OCI-LY7 (cell line): Measurements from ENCODE around the gene ZNF513. TPM values are rescaled to one million over a fixed set of nuclear protein-coding genes. Genes with fewer than 3 reads are reported as not detected.

Experiments used
- BruUV-seq: library from RNA; stranded (reverse); fragments of 400-500 nt; replicated peaks from 2 replicates; lab custom pipeline; 2021; lab: Mats Ljungman, UMichigan
- CTCF ChIA-PET: fragments of 300-600 bp; sonication (Branson Sonifier 250); formaldehyde crosslinking; loops from one replicate; lab custom pipeline; 2022; ENCODE audit warnings: antibody characterized with exemption; ENCODE audit not compliant: unreplicated experiment; lab: Charles Lee
- POLR2A ChIA-PET: fragments of 300-600 bp; sonication (Branson Sonifier 250); formaldehyde crosslinking; loops from one replicate; lab custom pipeline; 2022; ENCODE audit warnings: antibody characterized with exemption; lab: Charles Lee
- DNase-seq: peaks from one replicate; pipeline ENCODE4 v3.0.0-alpha.2; 2015; ENCODE audit warnings: low spot score
- H2AFZ ChIP-seq: fragments of 200-600 bp; sonication (generic), shearing (Covaris generic); 2 replicates; pipeline ENCODE4 v1.6.1; 2014; ENCODE audit warnings: mild to moderate bottlenecking, antibody characterized with exemption, low read length, moderate library complexity
- H3K27ac ChIP-seq: fragments of 200-600 bp; sonication (generic); 2 replicates; pipeline ENCODE4 v1.5.1; 2014; ENCODE audit warnings: mixed run types, low read depth, mild to moderate bottlenecking, moderate library complexity, low read length, inconsistent platforms; ENCODE audit not compliant: poor library complexity, severe bottlenecking
- H3K36me3 ChIP-seq: fragments of 200-600 bp; sonication (generic); 2 replicates; pipeline ENCODE4 v1.6.1; 2014; ENCODE audit warnings: mild to moderate bottlenecking, antibody characterized with exemption, low read length, moderate library complexity, mixed read lengths; ENCODE audit not compliant: insufficient read depth
- H3K4me1 ChIP-seq: fragments of 200-600 bp; sonication (generic); 2 replicates; pipeline ENCODE4 v1.5.1; 2014; ENCODE audit warnings: mild to moderate bottlenecking, low read length; ENCODE audit not compliant: insufficient read depth, poor library complexity, severe bottlenecking
- H3K4me2 ChIP-seq: fragments of 200-600 bp; sonication (generic); 2 replicates; pipeline ENCODE4 v1.6.1; 2014; ENCODE audit warnings: mild to moderate bottlenecking, low read length
- H3K4me3 ChIP-seq: fragments of 200-600 bp; sonication (generic); 2 replicates; pipeline ENCODE4 v1.5.1; 2014; ENCODE audit warnings: mild to moderate bottlenecking, low read depth, low read length; ENCODE audit not compliant: poor library complexity, severe bottlenecking
- H3K79me2 ChIP-seq: fragments of 200-600 bp; sonication (generic); 2 replicates; pipeline ENCODE4 v1.6.1; 2016; ENCODE audit warnings: low read depth, mild to moderate bottlenecking, low read length, moderate library complexity, mixed read lengths; ENCODE audit not compliant: insufficient read depth
- H3K9me2 ChIP-seq: fragments of 200-600 bp; sonication (generic); 2 replicates; pipeline ENCODE4 v1.6.1; 2016; ENCODE audit warnings: mild to moderate bottlenecking, low read length, mixed read lengths; ENCODE audit not compliant: insufficient read depth
- H3K9me3 ChIP-seq: fragments of 200-600 bp; sonication (generic); 2 replicates; pipeline ENCODE4 v1.6.1; 2014; ENCODE audit warnings: mild to moderate bottlenecking, mixed run types, low read length, mixed read lengths
- H4K20me1 ChIP-seq: fragments of 200-600 bp; sonication (generic); 2 replicates; pipeline ENCODE4 v1.6.1; 2014; ENCODE audit warnings: mild to moderate bottlenecking, antibody characterized with exemption, low read length, moderate library complexity, mixed read lengths; ENCODE audit not compliant: insufficient read depth
- EZH2phosphoT487 ChIP-seq: fragments of 200-600 bp; sonication (generic); IDR thresholded peaks from 2 replicates; pipeline ENCODE4 v1.6.1; 2018; ENCODE audit warnings: low read depth, borderline replicate concordance, mild to moderate bottlenecking, mixed run types, antibody characterized with exemption, low read length, moderate library complexity, mixed read lengths
- intact Hi-C: fragments of 100-400 bp; cut with micrococcal nuclease; formaldehyde crosslinking; loops from one replicate; pipeline ENCODE4 v1.10.0; 2022; ENCODE audit not compliant: unreplicated experiment
- total RNA-seq, 2 experiments: library from RNA; depleted of rRNA in 1 of 2; stranded (reverse); fragments of >200 nt in 1 of 2; shearing (Covaris generic) in 1 of 2; gene quantifications; 2 replicates each; pipeline ENCODE4 v1.2.3, GENCODE V29; 2014 to 2022
- TF ChIP-seq, protein P1 (sequence below): fragments of 200-600 bp; sonication (generic); conservative IDR thresholded peaks from 2 replicates; pipeline ENCODE4 v1.5.1; 2014; ENCODE audit warnings: mild to moderate bottlenecking, antibody characterized with exemption, low read length, moderate library complexity, mixed read lengths

ZNF513 gene
- total RNA-seq, 2 experiments from 2014 or later, result 10.0 to 10.9 TPM

DNA sequence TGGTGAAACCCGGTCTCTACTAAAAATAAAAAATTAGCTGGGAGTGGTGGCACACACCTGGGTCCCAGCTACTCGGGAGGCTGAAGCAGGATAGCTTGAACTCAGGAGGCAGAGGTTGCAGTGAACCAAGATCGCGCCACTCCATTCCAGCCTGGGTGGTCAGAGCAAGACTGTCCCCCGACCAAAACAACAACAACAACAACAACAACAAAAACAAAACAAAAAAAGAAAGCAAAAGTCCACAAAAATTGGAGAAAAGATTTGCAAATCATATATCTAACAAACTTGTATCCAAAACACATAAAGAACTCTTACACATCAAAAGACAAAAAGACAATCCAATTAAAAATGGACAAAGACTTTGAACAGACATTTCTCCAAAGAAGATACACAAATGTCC is 18.4 kb upstream of the ZNF513 start:
- intact Hi-C loops, result no loop called here
- ChIA-PET POLR2A (interaction anchor here (0.6 to 0.7 kb wide), 2 partner anchors 11 to 53 kb away, joined by 3 read pairs; no protein-coding TSS in a partner anchor), CTCF (no interaction called here)
- Histone ChIP-seq H3K4me3 (no peak overlapping the region), H3K4me2 (no peak overlapping the region), H3K9me3 (no peaks in the 10 kb centered on the region), H2AFZ (no peak overlapping the region), H3K4me1 (no peaks in the 10 kb centered on the region), H4K20me1 (peaks cover 9% of the 10 kb centered on the region; the same call in 1 of the 2 replicates), H3K27ac (no peak overlapping the region), H3K36me3 (peaks cover 83% of the 10 kb centered on the region), H3K9me2 (no peaks in the 10 kb centered on the region), H3K79me2 (peaks cover 100% of the 10 kb centered on the region)
- TF ChIP-seq EZH2phosphoT487, result no peak
- TF ChIP-seq, protein P1, sequence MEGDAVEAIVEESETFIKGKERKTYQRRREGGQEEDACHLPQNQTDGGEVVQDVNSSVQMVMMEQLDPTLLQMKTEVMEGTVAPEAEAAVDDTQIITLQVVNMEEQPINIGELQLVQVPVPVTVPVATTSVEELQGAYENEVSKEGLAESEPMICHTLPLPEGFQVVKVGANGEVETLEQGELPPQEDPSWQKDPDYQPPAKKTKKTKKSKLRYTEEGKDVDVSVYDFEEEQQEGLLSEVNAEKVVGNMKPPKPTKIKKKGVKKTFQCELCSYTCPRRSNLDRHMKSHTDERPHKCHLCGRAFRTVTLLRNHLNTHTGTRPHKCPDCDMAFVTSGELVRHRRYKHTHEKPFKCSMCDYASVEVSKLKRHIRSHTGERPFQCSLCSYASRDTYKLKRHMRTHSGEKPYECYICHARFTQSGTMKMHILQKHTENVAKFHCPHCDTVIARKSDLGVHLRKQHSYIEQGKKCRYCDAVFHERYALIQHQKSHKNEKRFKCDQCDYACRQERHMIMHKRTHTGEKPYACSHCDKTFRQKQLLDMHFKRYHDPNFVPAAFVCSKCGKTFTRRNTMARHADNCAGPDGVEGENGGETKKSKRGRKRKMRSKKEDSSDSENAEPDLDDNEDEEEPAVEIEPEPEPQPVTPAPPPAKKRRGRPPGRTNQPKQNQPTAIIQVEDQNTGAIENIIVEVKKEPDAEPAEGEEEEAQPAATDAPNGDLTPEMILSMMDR, result no peak
- no peak for DNase-seq
- BruUV-seq, result no TSS peak

DNA sequence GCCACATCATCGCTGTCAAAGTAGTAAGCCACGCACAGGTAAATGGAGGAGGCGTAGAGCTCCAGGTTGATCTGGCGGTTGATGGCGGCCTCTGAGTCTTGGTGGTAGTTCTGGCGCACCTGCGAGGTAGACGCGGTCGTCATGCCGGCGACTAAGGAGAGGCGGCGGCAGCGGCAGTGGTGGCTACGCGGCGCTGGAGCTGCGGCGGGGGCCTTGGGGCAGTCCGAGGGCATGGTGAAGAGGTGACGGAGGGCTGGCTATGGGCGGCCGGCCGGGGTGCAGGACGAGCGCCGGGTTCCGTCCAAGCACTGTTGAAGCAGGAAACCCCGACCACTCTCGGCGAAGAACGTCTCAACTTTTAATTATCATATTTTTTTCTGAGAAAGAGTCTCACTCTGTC is 12.7 kb upstream of the ZNF513 start:
- Histone ChIP-seq H3K9me3 (no peaks in the 10 kb centered on the region), H3K4me3 (no peak overlapping the region), H2AFZ (no peak overlapping the region), H3K4me1 (no peaks in the 10 kb centered on the region), H3K36me3 (peaks cover 67% of the 10 kb centered on the region), H3K27ac (no peak overlapping the region), H3K4me2 (no peak overlapping the region), H4K20me1 (peaks cover 5% of the 10 kb centered on the region; the same call in 1 of the 2 replicates), H3K79me2 (peaks cover 100% of the 10 kb centered on the region), H3K9me2 (no peaks in the 10 kb centered on the region)
- BruUV-seq, result no TSS peak
- intact Hi-C loops, result no loop called here
- DNase-seq, result no peak
- no peak for TF ChIP-seq EZH2phosphoT487
- TF ChIP-seq, protein P1, result no peak
- ChIA-PET CTCF (no interaction called here), POLR2A (no interaction called here)

DNA sequence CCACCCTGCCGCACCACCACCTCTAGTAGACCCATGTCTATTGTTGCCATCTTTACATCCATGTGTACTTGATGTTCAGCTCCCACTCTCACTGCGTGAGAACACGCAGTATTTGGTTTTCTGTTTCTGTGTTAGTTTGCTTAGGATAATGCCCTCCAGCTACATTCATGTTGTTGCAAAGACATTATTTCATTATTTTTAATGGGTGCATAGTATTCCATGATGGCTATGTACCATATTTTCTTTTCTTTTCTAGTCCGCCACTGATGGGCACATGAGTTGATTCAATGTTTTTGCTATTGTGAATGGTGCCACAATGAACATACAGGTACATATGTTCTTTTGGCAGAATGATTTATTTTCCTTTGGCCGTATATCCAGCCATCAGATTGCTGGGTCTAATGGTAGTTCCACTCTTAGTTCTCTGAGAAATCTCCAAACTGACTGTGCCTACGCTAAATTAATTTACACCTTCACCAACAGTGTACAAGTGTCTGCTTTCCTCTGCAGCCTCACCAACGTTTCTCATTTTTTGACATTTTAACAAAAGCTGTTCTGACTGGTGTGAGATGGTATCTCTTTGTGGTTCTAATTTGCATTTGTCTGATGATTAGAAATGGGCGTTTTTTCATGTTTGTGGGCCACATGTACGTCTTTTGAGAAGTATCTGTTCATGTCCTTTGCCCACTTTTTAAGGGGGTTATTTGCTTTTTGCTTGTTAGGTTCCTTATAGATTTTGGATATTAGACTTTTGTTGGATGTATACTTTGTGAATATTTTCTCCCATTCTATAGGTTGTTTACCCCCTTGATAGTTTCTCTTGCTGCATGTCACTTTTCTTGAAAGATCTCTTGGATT is 10.5 kb upstream of the ZNF513 start:
- ChIA-PET POLR2A (interaction anchor here (0.6 kb wide), 1 partner anchor 275 kb away, joined by 3 read pairs; no protein-coding TSS in a partner anchor), CTCF (no interaction called here)
- Histone ChIP-seq H3K9me3 (no peaks in the 10 kb centered on the region), H4K20me1 (peaks cover 9% of the 10 kb centered on the region; the same call in 1 of the 2 replicates), H3K79me2 (peaks cover 87% of the 10 kb centered on the region), H2AFZ (no peak overlapping the region), H3K36me3 (peaks cover 66% of the 10 kb centered on the region), H3K9me2 (no peaks in the 10 kb centered on the region), H3K4me2 (no peak overlapping the region), H3K4me1 (no peaks in the 10 kb centered on the region), H3K27ac (no peak overlapping the region), H3K4me3 (no peak overlapping the region)
- TF ChIP-seq, protein P1, result no peak
- TF ChIP-seq EZH2phosphoT487, result no peak
- no peak for DNase-seq
- intact Hi-C loops, result no loop called here
- BruUV-seq, result no TSS peak
